GM12878 (cell line): ENCODE measurements around the gene OFD1. TPM values are rescaled to one million over a fixed set of nuclear protein-coding genes. Genes with fewer than 3 reads are reported as not detected.

Experiments
- ATAC-seq: fragments of 200-7000 bp; cut with Tn5 transposase; 3 replicates; pipeline ENCODE4 v1.9.1; 2020; ENCODE audit warnings: mild to moderate bottlenecking, moderate library complexity
- BruUV-seq: library from RNA; stranded (reverse); fragments of 400-500 nt; replicated peaks from 2 replicates; lab custom pipeline; 2021; lab: Mats Ljungman, UMichigan
- CTCF ChIA-PET: fragments of 300-600 bp; sonication (Branson Sonifier 250); formaldehyde crosslinking; extraction: SDS; loops from one replicate; lab custom pipeline; 2021; ENCODE audit warnings: inconsistent platforms; lab: Yijun Ruan, JAX
- POLR2A ChIA-PET: fragments of 350-600 bp; formaldehyde crosslinking; extraction: SDS; loops from one replicate; lab custom pipeline; 2021; ENCODE audit warnings: inconsistent platforms; lab: Charles Lee
- RAD21 ChIA-PET: fragments of 300-600 bp; sonication (Branson Sonifier 250); formaldehyde crosslinking; loops from one replicate; lab custom pipeline; 2023; ENCODE audit warnings: antibody characterized with exemption; ENCODE audit not compliant: unreplicated experiment; lab: Charles Lee
- SMC1A ChIA-PET: fragments of 300-600 bp; sonication (Branson Sonifier 250); formaldehyde crosslinking; loops from one replicate; lab custom pipeline; 2023; ENCODE audit not compliant: unreplicated experiment, uncharacterized antibody; lab: Charles Lee
- DNase-seq: peaks from one replicate; pipeline ENCODE4 v3.0.0-alpha.2; 2011; ENCODE audit warnings: low read depth, low spot score
- FAIRE-seq: peaks from 3 replicates; lab custom pipeline; 2011; peaks lifted over from hg19 to GRCh38; lab: Jason Lieb, UNC
- H2AFZ ChIP-seq: 2 replicates; pipeline ENCODE4 v1.6.0; 2011; ENCODE audit warnings: low read depth, low read length, control low read depth; ENCODE audit not compliant: control insufficient read depth
- H3K27ac ChIP-seq: 2 replicates; pipeline ENCODE4 v1.5.1; 2011; ENCODE audit warnings: control low read depth; ENCODE audit not compliant: control insufficient read depth, insufficient read depth
- H3K27me3 ChIP-seq, 2 experiments: replicated peaks in 1 of 2; 2 replicates each; pipeline versions ENCODE4 v1.6.0 to v1.6.1; 2011; ENCODE audit warnings: low read length in 1 of 2; ENCODE audit not compliant: control insufficient read depth in 2 of 2, insufficient read depth in 2 of 2
- H3K36me3 ChIP-seq, 2 experiments: 2 replicates each; pipeline ENCODE4 v1.5.1; 2011; ENCODE audit warnings: low read length in 1 of 2; ENCODE audit not compliant: control insufficient read depth in 2 of 2, insufficient read depth in 2 of 2
- H3K4me1 ChIP-seq: 2 replicates; pipeline ENCODE4 v1.6.1; 2011; ENCODE audit warnings: mild to moderate bottlenecking, low read length, moderate library complexity, mixed read lengths; ENCODE audit not compliant: control insufficient read depth, insufficient read depth
- H3K4me2 ChIP-seq: 2 replicates; pipeline ENCODE4 v1.6.0; 2011; ENCODE audit warnings: control low read depth; ENCODE audit not compliant: control insufficient read depth, insufficient read depth
- H3K4me3 ChIP-seq: fragments of 200-600 bp; sonication (generic); 2 replicates; pipeline ENCODE4 v1.5.1; 2016
- H3K79me2 ChIP-seq: 2 replicates; pipeline ENCODE4 v1.6.0; 2011; ENCODE audit warnings: low read length; ENCODE audit not compliant: control insufficient read depth, insufficient read depth
- H3K9ac ChIP-seq: 2 replicates; pipeline ENCODE4 v1.8.0; 2011; ENCODE audit warnings: low read length, control low read depth, mixed read lengths; ENCODE audit not compliant: control insufficient read depth, insufficient read depth
- H3K9me3 ChIP-seq: replicated peaks from 3 replicates; pipeline ENCODE4 v1.5.1; 2011; ENCODE audit warnings: mild to moderate bottlenecking, low read length; ENCODE audit not compliant: control insufficient read depth, insufficient read depth
- H4K20me1 ChIP-seq: 2 replicates; pipeline ENCODE4 v1.6.0; 2011; ENCODE audit not compliant: control insufficient read depth, insufficient read depth
- JUNB ChIP-seq: IDR thresholded peaks from 2 replicates; pipeline ENCODE4 v1.6.1; 2016; ENCODE audit warnings: antibody characterized with exemption, mild to moderate bottlenecking
- KLF5 ChIP-seq: fragments of 450-650 bp; IDR thresholded peaks from 2 replicates; pipeline ENCODE4 v1.6.1; 2014; ENCODE audit warnings: mild to moderate bottlenecking; ENCODE audit not compliant: partially characterized antibody
- MTA2 ChIP-seq: fragments of 450-650 bp; IDR thresholded peaks from 2 replicates; pipeline ENCODE4 v1.6.1; 2016; ENCODE audit warnings: low read depth, mild to moderate bottlenecking, moderate library complexity
- RAD21 ChIP-seq: IDR thresholded peaks from 2 replicates; pipeline ENCODE4 v1.6.1; 2011; ENCODE audit warnings: mild to moderate bottlenecking, low read depth, low read length, moderate library complexity; ENCODE audit not compliant: insufficient read depth
- SMAD5 ChIP-seq: IDR thresholded peaks from 2 replicates; pipeline ENCODE4 v1.6.1; 2016; ENCODE audit warnings: antibody characterized with exemption, low read depth
- TCF12 ChIP-seq: IDR thresholded peaks from 2 replicates; pipeline ENCODE4 v1.6.1; 2011; ENCODE audit warnings: low read depth, mild to moderate bottlenecking, low read length
- ZNF24 ChIP-seq: fragments of 450-650 bp; IDR thresholded peaks from 2 replicates; pipeline ENCODE4 v1.6.1; 2017; ENCODE audit warnings: antibody characterized with exemption, mild to moderate bottlenecking
- WGBS: methylation state at CpG from one replicate; pipeline ENCODE4 v1.1.6; 2016; ENCODE audit warnings: low lambda C conversion rate; ENCODE audit not compliant: insufficient replicate concordance, insufficient coverage; ENCODE audit errors: missing lambda C conversion rate; 5-methylcytosine and 5-hydroxymethylcytosine counted together
- in situ Hi-C: fragments of 300-500 bp; cut with MboI; formaldehyde crosslinking; loops from 9 replicates; pipeline ENCODE4 v1.14.3; 2018; ENCODE audit warnings: mixed read lengths
- intact Hi-C: fragments of 100-400 bp; cut with micrococcal nuclease; formaldehyde crosslinking; loops from one replicate; pipeline ENCODE4 v1.14.2; 2022; ENCODE audit not compliant: unreplicated experiment
- polyA plus RNA-seq, 11 experiments: library from polyadenylated mRNA; depleted of rRNA in 4 of 11; unstranded in 6 of 11; stranded (reverse) in 5 of 11; fragments of >200 nt; fragmentation: Nextera tagmentation in 4 of 11; fragmentation: Illumina TruSeq in 1 of 11; extraction: Ambion mirVana in 4 of 11; extraction: Trizol in 1 of 11; gene quantifications; 1 replicate in 1 of 11; 2 replicates in 10 of 11; pipeline versions ENCODE4 v1.2.1 to v1.2.3, GENCODE V29; 2011 to 2016; ENCODE audit warnings: inconsistent platforms in 2 of 11, missing spikeins in 2 of 11, low read depth in 1 of 11
- total RNA-seq, 4 experiments: library from RNA; depleted of rRNA in 3 of 4; stranded (reverse); fragments of >200 nt in 3 of 4; fragmentation: Illumina TruSeq in 1 of 4; extraction: Trizol in 1 of 4; gene quantifications; 2 replicates each; pipeline versions ENCODE4 v1.2.1 to v1.2.3, GENCODE V29; 2013 to 2021
- TF ChIP-seq, protein P1 (sequence below): IDR thresholded peaks from 2 replicates; pipeline ENCODE4 v1.6.1; 2011; ENCODE audit warnings: low read depth, mild to moderate bottlenecking, low read length, moderate library complexity, borderline replicate concordance; ENCODE audit errors: extremely low read depth
- TF ChIP-seq, protein P2 (sequence below): IDR thresholded peaks from 2 replicates; pipeline ENCODE4 v1.6.1; 2012; ENCODE audit warnings: low read depth, low read length, improper control_type of control experiment
- TF ChIP-seq, protein P3 (sequence below): fragments of 450-650 bp; IDR thresholded peaks from 2 replicates; pipeline ENCODE4 v1.6.1; 2017; ENCODE audit warnings: mild to moderate bottlenecking, moderate library complexity
- TF ChIP-seq, protein P4 (sequence below): fragments of 450-650 bp; IDR thresholded peaks from 2 replicates; pipeline ENCODE4 v1.6.1; 2016; ENCODE audit warnings: mild to moderate bottlenecking

OFD1 gene
- total and polyA plus RNA-seq, 10 of the 15 experiments (the other 5 are each of a cell fraction or from before 2014, with no cell fraction given): 22.4 to 77.2 (median 34.1) TPM

DNA sequence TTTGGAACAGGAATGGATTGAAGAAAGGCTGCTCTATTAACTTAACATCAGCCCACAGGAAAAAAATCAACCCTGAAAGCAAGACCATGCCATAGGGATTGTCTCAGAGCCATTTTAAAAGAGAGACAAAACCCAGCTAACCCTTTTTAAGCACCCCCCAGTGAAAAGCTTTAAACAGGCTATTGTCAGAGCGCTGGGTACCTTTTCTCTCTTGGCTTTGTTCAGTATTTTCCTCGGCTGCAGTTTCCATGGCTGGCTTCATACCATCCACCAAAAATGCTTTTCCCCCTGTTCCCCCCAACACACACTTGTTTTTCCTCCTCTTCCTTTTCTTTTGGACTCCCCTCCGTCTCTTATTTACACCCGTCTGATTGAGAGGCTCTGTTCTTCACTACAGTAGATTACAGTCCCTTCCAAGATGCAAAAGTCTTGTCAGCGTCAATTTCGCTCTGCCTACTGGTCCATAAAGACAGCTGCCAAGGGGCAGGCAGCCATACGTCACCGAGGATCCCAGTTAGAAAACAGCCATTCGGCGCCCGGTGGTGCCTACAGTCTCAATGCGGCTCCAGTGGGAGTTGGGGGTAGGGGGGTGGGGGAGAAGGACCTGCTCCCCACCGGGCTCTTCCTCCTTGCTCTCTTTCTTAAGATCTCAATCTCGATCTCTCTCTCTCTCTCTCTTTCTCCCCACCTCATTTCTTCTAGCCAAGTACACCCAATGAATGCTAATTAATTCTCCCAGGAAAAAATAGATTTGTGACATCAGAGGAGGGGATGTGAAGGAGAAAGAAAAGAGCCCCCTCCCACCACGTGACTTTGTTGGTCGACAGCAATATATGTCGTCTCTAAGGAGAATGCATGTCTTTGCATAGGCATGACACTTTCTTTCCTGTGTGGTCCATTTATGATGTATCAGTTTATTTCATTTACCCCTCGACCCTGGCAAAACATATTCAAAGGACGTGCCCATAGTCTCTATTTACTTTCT, 82.4 kb downstream of the OFD1 start, which contains the start of gene GPM6B:
Gene GPM6B, minus strand, starts transcription at position 451 of the 985 bp plus-strand sequence. Its CDS starts 189 bp downstream, at position 262.
- H3K9ac ChIP-seq: no peak within 1 kb of the TSS
- 27% methylated on average over 18 of the region's 19 CpGs for WGBS
- no TSS peak for BruUV-seq
- SMC1A ChIA-PET: interaction anchor here (1.3 kb wide), 1 partner anchor 11 kb away, joined by 3 read pairs; no protein-coding TSS in a partner anchor
- FAIRE-seq (no peak), ATAC-seq (no peak), DNase-seq (no peak)
- no peaks in the 10 kb centered on the region for H4K20me1 ChIP-seq
- H3K9me3 ChIP-seq: no peaks in the 10 kb centered on the region
- TF ChIP-seq JUNB: no peak
- TF ChIP-seq ZNF24: no peak
- TF ChIP-seq, protein P1, sequence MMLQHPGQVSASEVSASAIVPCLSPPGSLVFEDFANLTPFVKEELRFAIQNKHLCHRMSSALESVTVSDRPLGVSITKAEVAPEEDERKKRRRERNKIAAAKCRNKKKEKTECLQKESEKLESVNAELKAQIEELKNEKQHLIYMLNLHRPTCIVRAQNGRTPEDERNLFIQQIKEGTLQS: no peak
- TF ChIP-seq, protein P2, sequence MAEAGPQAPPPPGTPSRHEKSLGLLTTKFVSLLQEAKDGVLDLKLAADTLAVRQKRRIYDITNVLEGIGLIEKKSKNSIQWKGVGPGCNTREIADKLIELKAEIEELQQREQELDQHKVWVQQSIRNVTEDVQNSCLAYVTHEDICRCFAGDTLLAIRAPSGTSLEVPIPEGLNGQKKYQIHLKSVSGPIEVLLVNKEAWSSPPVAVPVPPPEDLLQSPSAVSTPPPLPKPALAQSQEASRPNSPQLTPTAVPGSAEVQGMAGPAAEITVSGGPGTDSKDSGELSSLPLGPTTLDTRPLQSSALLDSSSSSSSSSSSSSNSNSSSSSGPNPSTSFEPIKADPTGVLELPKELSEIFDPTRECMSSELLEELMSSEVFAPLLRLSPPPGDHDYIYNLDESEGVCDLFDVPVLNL: no peak
- no peak for TF ChIP-seq KLF5
- TF ChIP-seq SMAD5: no peak
- no peak for TF ChIP-seq TCF12
- no peak for TF ChIP-seq RAD21
- TF ChIP-seq MTA2: no peak
- TF ChIP-seq, protein P3, sequence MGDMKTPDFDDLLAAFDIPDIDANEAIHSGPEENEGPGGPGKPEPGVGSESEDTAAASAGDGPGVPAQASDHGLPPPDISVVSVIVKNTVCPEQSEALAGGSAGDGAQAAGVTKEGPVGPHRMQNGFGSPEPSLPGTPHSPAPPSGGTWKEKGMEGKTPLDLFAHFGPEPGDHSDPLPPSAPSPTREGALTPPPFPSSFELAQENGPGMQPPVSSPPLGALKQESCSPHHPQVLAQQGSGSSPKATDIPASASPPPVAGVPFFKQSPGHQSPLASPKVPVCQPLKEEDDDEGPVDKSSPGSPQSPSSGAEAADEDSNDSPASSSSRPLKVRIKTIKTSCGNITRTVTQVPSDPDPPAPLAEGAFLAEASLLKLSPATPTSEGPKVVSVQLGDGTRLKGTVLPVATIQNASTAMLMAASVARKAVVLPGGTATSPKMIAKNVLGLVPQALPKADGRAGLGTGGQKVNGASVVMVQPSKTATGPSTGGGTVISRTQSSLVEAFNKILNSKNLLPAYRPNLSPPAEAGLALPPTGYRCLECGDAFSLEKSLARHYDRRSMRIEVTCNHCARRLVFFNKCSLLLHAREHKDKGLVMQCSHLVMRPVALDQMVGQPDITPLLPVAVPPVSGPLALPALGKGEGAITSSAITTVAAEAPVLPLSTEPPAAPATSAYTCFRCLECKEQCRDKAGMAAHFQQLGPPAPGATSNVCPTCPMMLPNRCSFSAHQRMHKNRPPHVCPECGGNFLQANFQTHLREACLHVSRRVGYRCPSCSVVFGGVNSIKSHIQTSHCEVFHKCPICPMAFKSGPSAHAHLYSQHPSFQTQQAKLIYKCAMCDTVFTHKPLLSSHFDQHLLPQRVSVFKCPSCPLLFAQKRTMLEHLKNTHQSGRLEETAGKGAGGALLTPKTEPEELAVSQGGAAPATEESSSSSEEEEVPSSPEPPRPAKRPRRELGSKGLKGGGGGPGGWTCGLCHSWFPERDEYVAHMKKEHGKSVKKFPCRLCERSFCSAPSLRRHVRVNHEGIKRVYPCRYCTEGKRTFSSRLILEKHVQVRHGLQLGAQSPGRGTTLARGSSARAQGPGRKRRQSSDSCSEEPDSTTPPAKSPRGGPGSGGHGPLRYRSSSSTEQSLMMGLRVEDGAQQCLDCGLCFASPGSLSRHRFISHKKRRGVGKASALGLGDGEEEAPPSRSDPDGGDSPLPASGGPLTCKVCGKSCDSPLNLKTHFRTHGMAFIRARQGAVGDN: no peak
- TF ChIP-seq, protein P4, sequence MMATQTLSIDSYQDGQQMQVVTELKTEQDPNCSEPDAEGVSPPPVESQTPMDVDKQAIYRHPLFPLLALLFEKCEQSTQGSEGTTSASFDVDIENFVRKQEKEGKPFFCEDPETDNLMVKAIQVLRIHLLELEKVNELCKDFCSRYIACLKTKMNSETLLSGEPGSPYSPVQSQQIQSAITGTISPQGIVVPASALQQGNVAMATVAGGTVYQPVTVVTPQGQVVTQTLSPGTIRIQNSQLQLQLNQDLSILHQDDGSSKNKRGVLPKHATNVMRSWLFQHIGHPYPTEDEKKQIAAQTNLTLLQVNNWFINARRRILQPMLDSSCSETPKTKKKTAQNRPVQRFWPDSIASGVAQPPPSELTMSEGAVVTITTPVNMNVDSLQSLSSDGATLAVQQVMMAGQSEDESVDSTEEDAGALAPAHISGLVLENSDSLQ: no peak
- TF ChIP-seq, all 136 proteins: peak for 0
- no peak within 1 kb of the TSS for H3K4me2 ChIP-seq
- no peak within 1 kb of the TSS for H3K27ac ChIP-seq
- H3K27me3 ChIP-seq: no peaks in the 10 kb centered on the region; a peak in 1 of 4 replicates
- POLR2A ChIA-PET: no interaction called here
- H3K4me1 ChIP-seq: no peaks in the 10 kb centered on the region
- H3K4me3 ChIP-seq: no peak within 1 kb of the TSS
- no peaks in the 10 kb centered on the region for H3K36me3 ChIP-seq
- H3K79me2 ChIP-seq: no peaks in the 10 kb centered on the region
- in situ Hi-C loops: no loop called here
- RAD21 ChIA-PET: no interaction called here
- CTCF ChIA-PET: no interaction called here
- intact Hi-C loops: no loop called here
- no peak within 1 kb of the TSS for H2AFZ ChIP-seq
